Activated B cell treated with CpG ODN at 0.5 μM for 24 hours (primary cell): ENCODE measurements around the gene UBAP2L. TPM values are rescaled to one million over a fixed set of nuclear protein-coding genes. Genes with fewer than 3 reads are reported as not detected.

Source experiments
- ATAC-seq: fragments of 200-7000 bp; cut with Tn5 transposase; one replicate; pipeline ENCODE4 v1.10.0; 2021; ENCODE audit warnings: low read depth, mild to moderate bottlenecking, moderate library complexity
- CTCF ChIA-PET: fragments of 350-600 bp; sonication (Branson Sonifier 250); formaldehyde crosslinking; loops from one replicate; lab custom pipeline; 2021; ENCODE audit warnings: antibody characterized with exemption; lab: Charles Lee
- POLR2A ChIA-PET: fragments of 350-600 bp; sonication (Branson Sonifier 250); formaldehyde crosslinking; loops from one replicate; lab custom pipeline; 2021; ENCODE audit warnings: antibody characterized with exemption; lab: Charles Lee
- DNase-seq: peaks from one replicate; pipeline ENCODE4 v3.0.0; 2022
- H3K27ac Mint-ChIP-seq: one replicate; pipeline ENCODE4 v1.8.0; 2020; ENCODE audit warnings: mixed read lengths
- H3K27me3 Mint-ChIP-seq: one replicate; pipeline ENCODE4 v1.8.0; 2021; ENCODE audit warnings: mixed read lengths
- H3K36me3 Mint-ChIP-seq: one replicate; pipeline ENCODE4 v1.8.0; 2021; ENCODE audit warnings: low read depth, mixed read lengths
- H3K4me1 Mint-ChIP-seq: one replicate; pipeline ENCODE4 v1.8.0; 2021; ENCODE audit warnings: mixed read lengths
- H3K4me3 Mint-ChIP-seq: one replicate; pipeline ENCODE4 v1.8.0; 2020; ENCODE audit warnings: mild to moderate bottlenecking, mixed read lengths
- H3K9me3 Mint-ChIP-seq: one replicate; pipeline ENCODE4 v1.8.0; 2020; ENCODE audit warnings: mixed read lengths
- CTCF ChIP-seq: fragments of 200-600 bp; IDR thresholded peaks from one replicate; pipeline ENCODE4 v1.8.0; 2022; ENCODE audit warnings: antibody characterized with exemption, mild to moderate bottlenecking
- intact Hi-C: fragments of 100-400 bp; cut with micrococcal nuclease; formaldehyde crosslinking; loops from one replicate; pipeline ENCODE4 v1.15.1; 2024
- total RNA-seq: library from RNA; stranded (reverse); gene quantifications from 2 replicates; pipeline ENCODE4 v1.2.3, GENCODE V29; 2022

Gene UBAP2L
- total RNA-seq, 1 donor from 2014 or later: 234 TPM

- ChIA-PET CTCF (no interaction called here), POLR2A (no interaction called here)
- H3K4me1 Mint-ChIP-seq: no peaks in the 10 kb centered on the region
- peaks cover 17% of the 10 kb centered on the region for H3K27me3 Mint-ChIP-seq
- peaks cover 9% of the 10 kb centered on the region for H3K9me3 Mint-ChIP-seq
- no peak for TF ChIP-seq CTCF
- no peak overlapping the region for H3K27ac Mint-ChIP-seq
- H3K36me3 Mint-ChIP-seq: no peaks in the 10 kb centered on the region
- intact Hi-C loops: no loop called here
- no peak overlapping the region for H3K4me3 Mint-ChIP-seq
- DNase-seq: no peak
- no peak for ATAC-seq
Observed at GRCh38 chr1:154318386-154318785, 97.6 kb downstream of the UBAP2L start.

Other genes with a start within 250 kb of the UBAP2L start
- 137 and 147 TPM in 2 replicates for gene JTB, start 243.3 kb upstream of the UBAP2L start, total RNA-seq
- 48.2 and 49.1 TPM in 2 replicates for gene RAB13, start 234.6 kb upstream of the UBAP2L start, total RNA-seq
- 3,463 and 4,673 TPM in 2 replicates for gene RPS27, start 230.2 kb upstream of the UBAP2L start, total RNA-seq
- gene NUP210L, start 65.9 kb upstream of the UBAP2L start, total RNA-seq: 0.22 and 0.27 TPM in 2 replicates
- gene TPM3, start 28.9 kb upstream of the UBAP2L start, total RNA-seq: 466 and 509 TPM in 2 replicates
- not detected in 2 replicates for gene CFAP141, start 14.6 kb upstream of the UBAP2L start, total RNA-seq
- gene HAX1, start 51.7 kb downstream of the UBAP2L start, total RNA-seq: 89.4 and 93.0 TPM in 2 replicates
- gene AQP10, start 100.1 kb downstream of the UBAP2L start, total RNA-seq: not detected in 2 replicates
- gene ATP8B2, start 104.6 kb downstream of the UBAP2L start, total RNA-seq: 24.3 and 27.3 TPM in 2 replicates
- gene IL6R, start 184.4 kb downstream of the UBAP2L start, total RNA-seq: 3.3 and 5.1 TPM in 2 replicates